ENCODE data around the gene TCL1B.

The TCL1B gene

GRCh38 chr14:95685978-95686922 lies at the start of gene TCL1B:
TCL1B (plus strand) TSS chr14:95686426; CDS start chr14:95686468, 42 bp downstream.
- Histone ChIP-seq H3K9ac (ENCODE audit: low read length) (no peak within 1 kb of the TSS), H3K36me3 (ENCODE audit: insufficient read depth, low read length) (no peaks in the 10 kb centered on the region), H3K4me1 (ENCODE audit: insufficient read depth, low read length) (no peaks in the 10 kb centered on the region), H3K27ac (ENCODE audit: low read depth, low read length) (no peak within 1 kb of the TSS), H3K27me3 (ENCODE audit: control insufficient read depth in 1 of 2, insufficient read depth in 2 of 2, low read length in 2 of 2) (no peaks in the 10 kb centered on the region), H3K4me3 (ENCODE audit: low read depth in 1 of 2, low read length in 2 of 2) (no peak within 1 kb of the TSS), H3K9me3 (ENCODE audit: low read length) (no peaks in the 10 kb centered on the region)

- no peaks in the 10 kb centered on the region for H3K4me1 ChIP-seq (ENCODE audit: insufficient read depth, low read length)
- no peak overlapping the region for H3K4me3 ChIP-seq (ENCODE audit: low read depth in 1 of 2, low read length in 2 of 2)
- no peaks in the 10 kb centered on the region for H3K36me3 ChIP-seq (ENCODE audit: insufficient read depth, low read length)
Observed at GRCh38 chr14:95644981-95645380, 41.2 kb upstream of the TCL1B start.

GRCh38 chr14:95645389-95645996 lies 40.7 kb upstream of the TCL1B start:
- Histone ChIP-seq H3K36me3 (ENCODE audit: insufficient read depth, low read length) (no peaks in the 10 kb centered on the region), H3K4me3 (ENCODE audit: low read depth in 1 of 2, low read length in 2 of 2) (no peak overlapping the region), H3K4me1 (ENCODE audit: insufficient read depth, low read length) (no peaks in the 10 kb centered on the region), H3K27me3 (ENCODE audit: control insufficient read depth in 1 of 2, insufficient read depth in 2 of 2, low read length in 2 of 2) (no peaks in the 10 kb centered on the region), H3K9ac (ENCODE audit: low read length) (no peak overlapping the region), H3K9me3 (ENCODE audit: low read length) (no peaks in the 10 kb centered on the region), H3K27ac (ENCODE audit: low read depth, low read length) (no peak overlapping the region)

More at GRCh38 chr14:95644981-95645380, 41.2 kb upstream of the TCL1B start:
- Histone ChIP-seq H3K27ac (ENCODE audit: low read depth, low read length) (no peak overlapping the region), H3K9ac (ENCODE audit: low read length) (no peak overlapping the region), H3K9me3 (ENCODE audit: low read length) (no peaks in the 10 kb centered on the region), H3K27me3 (ENCODE audit: control insufficient read depth in 1 of 2, insufficient read depth in 2 of 2, low read length in 2 of 2) (no peaks in the 10 kb centered on the region)

GRCh38 chr14:95647926-95648325 lies 38.3 kb upstream of the TCL1B start:
- Histone ChIP-seq H3K9ac (ENCODE audit: low read length) (no peak overlapping the region), H3K27ac (ENCODE audit: low read depth, low read length) (no peak overlapping the region), H3K27me3 (ENCODE audit: control insufficient read depth in 1 of 2, insufficient read depth in 2 of 2, low read length in 2 of 2) (no peaks in the 10 kb centered on the region), H3K4me3 (ENCODE audit: low read depth in 1 of 2, low read length in 2 of 2) (no peak overlapping the region), H3K4me1 (ENCODE audit: insufficient read depth, low read length) (no peaks in the 10 kb centered on the region), H3K9me3 (ENCODE audit: low read length) (no peaks in the 10 kb centered on the region), H3K36me3 (ENCODE audit: insufficient read depth, low read length) (no peaks in the 10 kb centered on the region)

GRCh38 chr14:95649230-95649629 lies 37.0 kb upstream of the TCL1B start:
- no peak overlapping the region for H3K4me3 ChIP-seq (ENCODE audit: low read depth in 1 of 2, low read length in 2 of 2)
- no peaks in the 10 kb centered on the region for H3K27me3 ChIP-seq (ENCODE audit: control insufficient read depth in 1 of 2, insufficient read depth in 2 of 2, low read length in 2 of 2)
- no peaks in the 10 kb centered on the region for H3K4me1 ChIP-seq (ENCODE audit: insufficient read depth, low read length)
- no peak overlapping the region for H3K9ac ChIP-seq (ENCODE audit: low read length)
- H3K36me3 ChIP-seq (ENCODE audit: insufficient read depth, low read length) = no peaks in the 10 kb centered on the region
- no peaks in the 10 kb centered on the region for H3K9me3 ChIP-seq (ENCODE audit: low read length)
- H3K27ac ChIP-seq (ENCODE audit: low read depth, low read length) = no peak overlapping the region

GRCh38 chr14:95651028-95651427 lies 35.2 kb upstream of the TCL1B start:
- H3K9ac ChIP-seq (ENCODE audit: low read length) = no peak overlapping the region
- H3K9me3 ChIP-seq (ENCODE audit: low read length) = no peaks in the 10 kb centered on the region
- H3K27ac ChIP-seq (ENCODE audit: low read depth, low read length) = no peak overlapping the region

GRCh38 chr14:95651821-95652583 lies 34.2 kb upstream of the TCL1B start:
- H3K4me1 ChIP-seq (ENCODE audit: insufficient read depth, low read length) = no peaks in the 10 kb centered on the region
- no peak overlapping the region for H3K27ac ChIP-seq (ENCODE audit: low read depth, low read length)
- H3K9ac ChIP-seq (ENCODE audit: low read length) = no peak overlapping the region
- H3K4me3 ChIP-seq (ENCODE audit: low read depth in 1 of 2, low read length in 2 of 2) = no peak overlapping the region
- no peaks in the 10 kb centered on the region for H3K36me3 ChIP-seq (ENCODE audit: insufficient read depth, low read length)
- no peaks in the 10 kb centered on the region for H3K27me3 ChIP-seq (ENCODE audit: control insufficient read depth in 1 of 2, insufficient read depth in 2 of 2, low read length in 2 of 2)
- no peaks in the 10 kb centered on the region for H3K9me3 ChIP-seq (ENCODE audit: low read length)

More at GRCh38 chr14:95651028-95651427, 35.2 kb upstream of the TCL1B start:
- H3K27me3 ChIP-seq (ENCODE audit: control insufficient read depth in 1 of 2, insufficient read depth in 2 of 2, low read length in 2 of 2) = no peaks in the 10 kb centered on the region
- no peaks in the 10 kb centered on the region for H3K4me1 ChIP-seq (ENCODE audit: insufficient read depth, low read length)
- H3K4me3 ChIP-seq (ENCODE audit: low read depth in 1 of 2, low read length in 2 of 2) = no peak overlapping the region
- H3K36me3 ChIP-seq (ENCODE audit: insufficient read depth, low read length) = no peaks in the 10 kb centered on the region

GRCh38 chr14:95652690-95653089 lies 33.5 kb upstream of the TCL1B start:
- H3K4me1 ChIP-seq (ENCODE audit: insufficient read depth, low read length) = no peaks in the 10 kb centered on the region
- H3K9ac ChIP-seq (ENCODE audit: low read length) = no peak overlapping the region
- no peaks in the 10 kb centered on the region for H3K36me3 ChIP-seq (ENCODE audit: insufficient read depth, low read length)
- H3K27ac ChIP-seq (ENCODE audit: low read depth, low read length) = no peak overlapping the region
- no peaks in the 10 kb centered on the region for H3K27me3 ChIP-seq (ENCODE audit: control insufficient read depth in 1 of 2, insufficient read depth in 2 of 2, low read length in 2 of 2)
- no peak overlapping the region for H3K4me3 ChIP-seq (ENCODE audit: low read depth in 1 of 2, low read length in 2 of 2)
- H3K9me3 ChIP-seq (ENCODE audit: low read length) = no peaks in the 10 kb centered on the region

GRCh38 chr14:95655461-95655860 lies 30.8 kb upstream of the TCL1B start:
- Histone ChIP-seq H3K27ac (ENCODE audit: low read depth, low read length) (no peak overlapping the region), H3K36me3 (ENCODE audit: insufficient read depth, low read length) (no peaks in the 10 kb centered on the region), H3K9ac (ENCODE audit: low read length) (no peak overlapping the region), H3K9me3 (ENCODE audit: low read length) (no peaks in the 10 kb centered on the region), H3K4me1 (ENCODE audit: insufficient read depth, low read length) (no peaks in the 10 kb centered on the region), H3K27me3 (ENCODE audit: control insufficient read depth in 1 of 2, insufficient read depth in 2 of 2, low read length in 2 of 2) (no peaks in the 10 kb centered on the region), H3K4me3 (ENCODE audit: low read depth in 1 of 2, low read length in 2 of 2) (no peak overlapping the region)

GRCh38 chr14:95656634-95657033 lies 29.6 kb upstream of the TCL1B start:
- H3K4me3 ChIP-seq (ENCODE audit: low read depth in 1 of 2, low read length in 2 of 2) = no peak overlapping the region
- H3K27me3 ChIP-seq (ENCODE audit: control insufficient read depth in 1 of 2, insufficient read depth in 2 of 2, low read length in 2 of 2) = no peaks in the 10 kb centered on the region
- H3K9me3 ChIP-seq (ENCODE audit: low read length) = no peaks in the 10 kb centered on the region
- H3K4me1 ChIP-seq (ENCODE audit: insufficient read depth, low read length) = no peaks in the 10 kb centered on the region
- no peaks in the 10 kb centered on the region for H3K36me3 ChIP-seq (ENCODE audit: insufficient read depth, low read length)
- no peak overlapping the region for H3K9ac ChIP-seq (ENCODE audit: low read length)
- no peak overlapping the region for H3K27ac ChIP-seq (ENCODE audit: low read depth, low read length)

GRCh38 chr14:95657454-95657853 lies 28.8 kb upstream of the TCL1B start:
- no peaks in the 10 kb centered on the region for H3K36me3 ChIP-seq (ENCODE audit: insufficient read depth, low read length)
- no peaks in the 10 kb centered on the region for H3K4me1 ChIP-seq (ENCODE audit: insufficient read depth, low read length)
- no peak overlapping the region for H3K9ac ChIP-seq (ENCODE audit: low read length)
- H3K27me3 ChIP-seq (ENCODE audit: control insufficient read depth in 1 of 2, insufficient read depth in 2 of 2, low read length in 2 of 2) = no peaks in the 10 kb centered on the region
- no peak overlapping the region for H3K4me3 ChIP-seq (ENCODE audit: low read depth in 1 of 2, low read length in 2 of 2)
- no peak overlapping the region for H3K27ac ChIP-seq (ENCODE audit: low read depth, low read length)
- no peaks in the 10 kb centered on the region for H3K9me3 ChIP-seq (ENCODE audit: low read length)
